ENCODE measurements around the gene RAE1. TPM values are rescaled to one million over a fixed set of nuclear protein-coding genes. Genes with fewer than 3 reads are reported as not detected.

The RAE1 gene
- total RNA-seq, 4 donors from 2014 or later: 15.8 to 35.8 (median 20.6) TPM

GRCh38 chr20:57317789-57318371, 33.2 kb upstream of the RAE1 start:
- Histone ChIP-seq H3K9me3 (no peaks in the 10 kb centered on the region), H3K27me3 (peaks cover 4 to 7% (median 5%) of the 10 kb centered on the region in 3 donors), H3K36me3 (no peaks in the 10 kb centered on the region), H3K27ac (no peak overlapping the region), H3K4me3 (no peak overlapping the region), H3K4me1 (no peaks in the 10 kb centered on the region)
- in situ Hi-C loops (cut with MboI; ENCODE audit: low sequenced_read_pairs in 4 of 4): no loop called here
- TF ChIP-seq CTCF (IDR thresholded peaks at IDR 0.05 in 4 of 5, conservative IDR thresholded peaks at IDR 0.05 in 1 of 5): no peak
- no peak for TF ChIP-seq POLR2A (IDR thresholded peaks at IDR 0.05)
- ATAC-seq: no peak
- intact Hi-C loops (cut with DNase I; ENCODE audit: low total_unique reads): no loop called here
- no peak for DNase-seq

GRCh38 chr20:57319584-57319983, 31.5 kb upstream of the RAE1 start:
- no peaks in the 10 kb centered on the region for H3K36me3 ChIP-seq
- peaks cover 5 to 11% (median 7%) of the 10 kb centered on the region in 3 donors for H3K27me3 ChIP-seq
- ATAC-seq: no peak
- H3K9me3 ChIP-seq: no peaks in the 10 kb centered on the region
- DNase-seq: no peak
- in situ Hi-C loops (cut with MboI; ENCODE audit: low sequenced_read_pairs in 4 of 4): no loop called here
- H3K4me3 ChIP-seq: no peak overlapping the region
- no peak for TF ChIP-seq POLR2A (IDR thresholded peaks at IDR 0.05)
- TF ChIP-seq CTCF (IDR thresholded peaks at IDR 0.05 in 4 of 5, conservative IDR thresholded peaks at IDR 0.05 in 1 of 5): no peak
- no peak overlapping the region for H3K27ac ChIP-seq
- H3K4me1 ChIP-seq: no peaks in the 10 kb centered on the region
- intact Hi-C loops (cut with DNase I; ENCODE audit: low total_unique reads): no loop called here

GRCh38 chr20:57320358-57320757, 30.7 kb upstream of the RAE1 start:
- no peaks in the 10 kb centered on the region for H3K4me1 ChIP-seq
- H3K4me3 ChIP-seq: no peak overlapping the region
- DNase-seq: no peak
- no peak for ATAC-seq
- peaks cover 5 to 11% (median 7%) of the 10 kb centered on the region in 3 donors for H3K27me3 ChIP-seq
- H3K9me3 ChIP-seq: no peaks in the 10 kb centered on the region
- no peak for TF ChIP-seq POLR2A (IDR thresholded peaks at IDR 0.05)
- TF ChIP-seq CTCF (IDR thresholded peaks at IDR 0.05 in 4 of 5, conservative IDR thresholded peaks at IDR 0.05 in 1 of 5): no peak
- intact Hi-C loops (cut with DNase I; ENCODE audit: low total_unique reads) (no loop called here), in situ Hi-C loops (cut with MboI; ENCODE audit: low sequenced_read_pairs in 4 of 4) (no loop called here)
- H3K36me3 ChIP-seq: no peaks in the 10 kb centered on the region
- H3K27ac ChIP-seq: no peak overlapping the region

- peaks cover 5 to 11% (median 7%) of the 10 kb centered on the region in 3 donors for H3K27me3 ChIP-seq
- H3K36me3 ChIP-seq: no peaks in the 10 kb centered on the region
- H3K9me3 ChIP-seq: no peaks in the 10 kb centered on the region
- ATAC-seq (no peak), DNase-seq (no peak)
- TF ChIP-seq POLR2A (IDR thresholded peaks at IDR 0.05): no peak
- intact Hi-C loops (cut with DNase I; ENCODE audit: low total_unique reads): no loop called here
- no peak overlapping the region for H3K4me3 ChIP-seq
- no peak overlapping the region for H3K27ac ChIP-seq
- in situ Hi-C loops (cut with MboI; ENCODE audit: low sequenced_read_pairs in 4 of 4): no loop called here
- no peaks in the 10 kb centered on the region for H3K4me1 ChIP-seq
These were observed 29.9 kb upstream of the RAE1 start for GRCh38 chr20:57321142-57321541.

- in situ Hi-C loops (cut with MboI; ENCODE audit: low sequenced_read_pairs in 4 of 4) (no loop called here), intact Hi-C loops (cut with DNase I; ENCODE audit: low total_unique reads) (no loop called here)
- ATAC-seq (no peak), DNase-seq (no peak)
- no peaks in the 10 kb centered on the region for H3K9me3 ChIP-seq
- no peak overlapping the region for H3K27ac ChIP-seq
- TF ChIP-seq POLR2A (IDR thresholded peaks at IDR 0.05) (no peak), CTCF (IDR thresholded peaks at IDR 0.05 in 4 of 5, conservative IDR thresholded peaks at IDR 0.05 in 1 of 5) (no peak)
- no peaks in the 10 kb centered on the region for H3K4me1 ChIP-seq
- H3K27me3 ChIP-seq: peaks cover 5 to 11% (median 7%) of the 10 kb centered on the region in 3 donors
- no peak overlapping the region for H3K4me3 ChIP-seq
- H3K36me3 ChIP-seq: no peaks in the 10 kb centered on the region
These were observed 28.6 kb upstream of the RAE1 start for GRCh38 chr20:57322476-57322875.
